HG03354 (cell line): ENCODE data around the gene EPC2.
A peak's percentile ranks its signal among the peaks of the same experiment; 100 is the strongest.
"Not testable (repeated sequence)": the region's sequence is repeated elsewhere in the genome, so short reads cannot be mapped to it uniquely, and the experiment has no call there.

Experiments
- ATAC-seq: cut with Tn5 transposase; IDR thresholded peaks from one replicate; pipeline ENCODE4 v1.9.1; 2021; ENCODE audit warnings: mild to moderate bottlenecking; ENCODE audit not compliant: unreplicated experiment, poor library complexity, severe bottlenecking

EPC2 gene

GRCh38 chr2:148720501-148721001 lies 76.0 kb downstream of the EPC2 start:
- no peak for ATAC-seq

DNA sequence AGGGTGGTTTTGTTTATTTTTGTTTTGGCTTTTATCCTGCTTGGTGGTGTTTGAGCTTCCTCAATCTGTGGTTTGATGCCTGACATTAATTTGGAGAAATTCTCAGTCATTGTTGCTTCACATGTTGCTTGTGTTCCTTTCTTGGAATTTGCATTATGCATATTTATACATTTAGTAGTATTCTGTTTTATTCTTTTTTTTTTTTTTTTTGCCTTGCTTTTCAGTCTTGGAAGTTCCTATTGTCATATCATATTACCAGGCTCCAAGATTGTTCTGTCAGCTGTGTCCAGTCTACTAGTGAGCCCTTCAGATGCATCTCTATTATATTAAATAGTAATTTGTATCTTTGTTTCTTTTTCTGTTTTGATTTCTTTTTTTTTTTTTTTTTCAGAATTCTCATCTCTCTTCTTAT lies 77.0 kb downstream of the EPC2 start:
- ATAC-seq: no peak

DNA sequence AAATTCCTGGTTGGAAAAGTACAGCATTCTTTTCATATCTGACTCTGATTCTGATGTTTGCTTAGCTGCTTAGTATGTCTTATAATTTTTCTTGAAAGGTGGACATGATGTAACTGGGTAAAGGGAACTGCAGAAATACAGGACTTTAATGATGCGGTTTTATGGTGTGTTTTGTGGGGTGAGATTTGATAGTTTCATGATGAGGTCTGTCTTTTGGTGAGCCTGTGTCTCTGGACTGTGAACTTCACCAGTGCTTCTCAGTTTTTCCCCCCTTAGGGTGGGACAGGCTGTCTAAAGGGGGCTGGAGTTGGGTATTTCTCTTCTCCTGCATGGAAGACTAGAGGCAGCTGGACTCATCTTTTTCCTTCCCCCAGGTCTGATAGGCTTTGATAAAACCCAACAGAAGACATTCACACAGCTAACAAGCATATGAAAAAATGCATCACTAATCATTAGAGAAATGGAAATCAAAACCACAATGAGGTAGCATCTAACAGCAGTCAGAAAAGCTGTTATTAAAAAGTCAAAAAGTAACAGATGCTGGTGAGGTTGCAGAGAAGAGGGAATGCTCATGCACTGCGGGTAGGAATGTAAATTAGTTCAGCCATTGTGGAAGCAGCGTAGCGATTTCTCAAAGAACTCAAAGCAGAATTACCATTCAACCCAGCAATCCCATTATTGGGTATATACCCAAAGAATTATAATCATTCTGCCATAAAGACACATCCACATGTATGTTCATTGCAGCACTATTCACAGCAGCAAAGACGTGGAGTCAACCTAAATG lies 77.6 kb downstream of the EPC2 start:
- ATAC-seq: no peak

DNA sequence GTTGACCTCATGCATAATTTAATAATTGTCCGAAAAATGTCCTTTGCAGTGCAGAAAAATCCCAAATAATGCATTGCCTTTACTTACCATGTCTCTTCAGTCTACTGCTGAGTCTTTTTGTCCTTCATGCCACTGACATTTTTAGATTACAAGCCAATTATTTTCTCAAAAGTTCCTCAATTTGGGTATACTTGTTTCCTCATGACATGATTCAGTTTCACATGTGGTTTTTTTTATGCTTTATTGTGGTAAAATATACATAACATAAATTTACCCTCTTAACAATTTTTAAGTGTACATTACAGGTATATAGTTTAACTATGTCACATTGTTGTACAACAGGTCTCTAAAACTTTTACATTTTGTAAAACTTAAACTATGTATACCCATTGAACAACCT lies 81.0 kb downstream of the EPC2 start:
- peak; percentile 24 for ATAC-seq

- ATAC-seq: peak; percentile 56
These were observed 81.7 kb downstream of the EPC2 start for GRCh38 chr2:148726228-148726627.

GRCh38 chr2:148730085-148730484 lies 85.5 kb downstream of the EPC2 start:
- no peak for ATAC-seq

GRCh38 chr2:148737742-148738141 lies 93.2 kb downstream of the EPC2 start:
- ATAC-seq: no peak

DNA sequence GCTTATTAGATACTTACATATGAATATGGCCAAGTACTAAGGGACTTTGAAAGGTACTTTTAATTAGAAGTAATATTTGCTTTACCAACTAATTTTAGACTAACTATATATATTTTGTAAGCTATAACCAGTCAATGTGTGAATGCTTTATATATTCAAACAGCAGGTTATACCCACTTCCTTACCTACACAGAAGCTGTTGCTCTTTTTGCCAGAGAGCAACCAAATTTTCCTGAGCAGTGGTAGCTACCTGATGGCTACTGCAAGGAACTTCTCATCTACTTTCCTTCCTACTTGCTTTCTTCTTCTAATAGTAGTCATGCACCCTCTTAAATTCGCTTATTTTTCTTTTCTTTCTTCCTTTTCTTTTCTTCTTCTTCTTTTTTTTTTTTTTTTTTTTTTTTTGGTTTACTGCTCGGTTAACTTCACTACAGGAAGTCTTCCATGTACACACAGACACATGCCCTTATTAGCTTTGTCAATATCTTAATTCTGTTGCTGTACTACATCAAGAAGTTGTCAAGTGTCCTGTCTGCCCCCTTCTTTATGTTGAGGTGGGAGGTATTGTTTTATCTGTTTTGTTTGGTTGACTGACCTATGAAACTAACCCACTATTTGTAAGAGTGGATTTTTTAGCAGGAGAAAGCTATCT lies 95.0 kb downstream of the EPC2 start:
- ATAC-seq: no peak

DNA sequence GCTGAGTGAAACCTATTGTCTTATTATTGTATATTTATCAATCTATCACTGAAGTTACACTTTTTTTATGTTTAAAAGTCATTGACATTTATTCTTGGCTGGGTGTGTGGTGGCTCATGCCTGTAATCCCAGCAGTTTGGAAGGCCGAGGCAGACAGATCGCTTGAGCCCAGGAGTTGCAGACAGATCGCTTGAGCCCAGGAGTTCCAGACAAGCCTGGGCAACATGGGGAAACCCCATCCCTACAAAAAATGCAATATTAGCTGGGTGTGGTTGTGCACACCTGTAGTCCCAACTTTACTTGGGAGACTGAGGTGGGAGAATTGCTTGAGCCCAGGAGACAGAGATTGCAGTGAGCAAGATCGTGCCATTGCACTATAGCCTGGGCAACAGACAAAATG lies 97.8 kb downstream of the EPC2 start:
- no peak for ATAC-seq

DNA sequence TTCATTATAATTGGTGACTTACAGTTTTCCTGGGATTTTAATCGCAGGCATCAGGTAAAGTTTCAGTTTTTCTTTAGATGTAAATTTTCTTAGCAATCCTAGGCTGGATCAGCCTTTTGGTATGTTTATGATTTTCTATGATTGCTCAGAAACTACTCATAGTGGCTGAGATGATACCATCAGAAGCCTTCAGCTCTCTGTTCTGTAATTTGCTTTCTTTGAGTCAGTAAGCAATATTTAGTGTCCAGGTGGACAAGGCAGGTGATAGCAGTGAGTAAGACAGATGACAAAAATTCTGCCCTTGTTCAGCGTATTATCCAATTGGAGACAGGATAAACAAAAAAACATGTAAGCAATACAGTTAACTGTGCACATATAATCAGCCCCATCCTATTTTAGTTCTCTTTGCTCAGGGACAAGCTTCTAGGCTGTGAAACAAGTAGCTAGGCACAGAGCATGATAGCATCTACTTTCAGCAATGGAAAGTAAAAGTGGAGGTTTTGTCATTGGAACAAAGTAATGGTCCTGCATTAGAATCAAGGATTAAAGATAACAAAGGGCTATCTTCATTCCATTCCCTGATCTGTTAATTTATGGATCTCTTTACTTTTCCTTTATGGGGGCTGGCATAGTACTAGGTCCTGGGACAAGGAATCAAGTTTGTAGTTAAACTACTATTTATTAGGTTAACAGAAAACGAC lies 100.8 kb downstream of the EPC2 start:
- no peak for ATAC-seq

DNA sequence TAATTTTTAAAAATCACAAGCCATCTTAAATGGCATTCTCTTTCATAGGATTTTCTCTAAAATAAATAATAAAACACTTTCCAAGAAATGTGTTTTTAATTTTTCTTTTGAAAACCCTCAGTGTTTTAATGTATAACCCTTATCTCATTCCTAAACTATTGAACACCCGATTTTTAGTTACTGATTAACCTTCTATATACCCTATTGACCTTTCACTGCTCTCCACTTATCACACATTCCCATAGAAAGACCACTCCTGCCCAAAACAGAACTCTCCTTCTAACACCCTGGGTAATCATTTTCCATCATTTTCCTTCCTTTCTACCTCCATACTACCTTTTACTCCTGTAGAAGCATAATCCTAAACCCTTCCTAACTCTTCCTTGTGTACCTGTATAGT lies 102.4 kb downstream of the EPC2 start:
- ATAC-seq: no peak

- ATAC-seq: no peak
These were observed 107.4 kb downstream of the EPC2 start for GRCh38 chr2:148751907-148752306.

DNA sequence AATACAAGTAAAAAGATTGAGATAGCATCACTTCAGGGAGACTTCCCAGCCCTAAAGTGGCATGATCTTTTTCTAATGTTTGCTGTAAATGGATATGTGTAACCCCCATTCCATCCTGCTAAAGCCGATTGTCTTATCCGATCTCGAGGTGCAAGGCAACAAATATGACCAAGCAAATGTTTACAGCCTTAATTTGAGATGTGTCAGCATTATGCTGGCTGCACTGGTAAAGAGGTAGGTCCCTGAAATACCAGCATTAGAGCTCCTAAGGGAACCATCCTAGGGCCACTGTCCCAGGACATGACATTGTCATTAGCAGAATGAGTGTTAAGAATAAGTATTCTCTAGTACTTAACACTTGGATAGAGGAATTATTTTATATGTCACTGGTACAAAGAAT lies 108.4 kb downstream of the EPC2 start:
- no peak for ATAC-seq

DNA sequence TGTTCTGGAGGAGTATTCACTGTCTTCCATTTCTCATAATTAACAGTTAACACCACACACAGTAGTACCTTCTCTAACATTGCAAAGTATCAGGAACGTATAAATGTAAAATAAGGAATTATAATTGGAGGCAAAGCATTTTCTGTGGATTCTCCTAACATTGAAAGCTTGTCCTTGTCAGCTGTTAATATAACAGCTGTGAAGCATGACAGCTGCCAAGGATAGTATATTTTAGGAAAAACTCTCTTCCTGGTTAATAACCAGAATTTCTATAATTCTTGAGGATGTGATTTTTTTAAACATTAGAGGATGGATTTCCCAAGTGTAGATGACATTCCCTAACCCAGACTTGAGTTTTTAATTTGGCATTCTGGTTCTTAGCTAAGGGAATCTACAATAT lies 110.3 kb downstream of the EPC2 start:
- no peak for ATAC-seq

- no peak for ATAC-seq
These were observed 111.9 kb downstream of the EPC2 start for GRCh38 chr2:148756292-148756975.

- ATAC-seq: no peak
These were observed 120.3 kb downstream of the EPC2 start for GRCh38 chr2:148764815-148765214.

DNA sequence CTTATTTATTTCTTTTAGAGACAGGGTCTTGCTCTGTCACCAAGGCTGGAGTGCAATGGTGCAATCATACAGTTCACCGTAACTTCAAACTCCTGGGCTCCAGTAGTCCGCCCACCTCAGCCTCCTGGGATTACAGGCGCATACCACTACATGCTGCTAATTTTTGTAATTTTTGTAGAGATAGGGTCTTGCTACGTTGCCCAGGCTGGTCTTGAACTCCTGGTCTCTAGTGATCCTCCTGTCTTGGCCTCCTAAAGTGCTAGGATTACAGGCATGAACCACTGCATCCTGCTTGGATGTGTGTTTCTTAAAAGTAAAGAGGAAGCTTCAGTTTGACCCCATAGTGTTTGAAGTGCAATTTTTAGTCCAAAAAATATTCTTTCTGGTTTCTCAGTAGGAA lies 125.5 kb downstream of the EPC2 start:
- ATAC-seq: no peak

DNA sequence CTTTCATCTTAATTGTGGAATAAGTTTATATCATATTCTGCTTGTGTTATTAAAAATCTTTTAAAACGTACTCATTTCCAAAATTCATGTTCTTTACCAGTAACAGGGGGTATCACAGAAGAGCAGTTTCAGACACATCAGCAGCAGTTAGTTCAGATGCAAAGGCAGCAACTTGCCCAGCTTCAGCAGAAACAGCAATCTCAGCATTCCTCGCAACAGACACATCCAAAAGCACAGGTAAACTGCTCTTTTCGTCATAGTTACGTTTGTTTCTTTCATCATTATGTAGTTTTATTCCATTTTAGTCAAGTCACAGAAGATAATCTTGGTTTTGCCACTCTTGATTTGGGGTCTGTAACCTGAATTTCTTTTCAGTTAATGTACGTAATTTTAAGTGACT lies 137.0 kb downstream of the EPC2 start:
- no peak for ATAC-seq

DNA sequence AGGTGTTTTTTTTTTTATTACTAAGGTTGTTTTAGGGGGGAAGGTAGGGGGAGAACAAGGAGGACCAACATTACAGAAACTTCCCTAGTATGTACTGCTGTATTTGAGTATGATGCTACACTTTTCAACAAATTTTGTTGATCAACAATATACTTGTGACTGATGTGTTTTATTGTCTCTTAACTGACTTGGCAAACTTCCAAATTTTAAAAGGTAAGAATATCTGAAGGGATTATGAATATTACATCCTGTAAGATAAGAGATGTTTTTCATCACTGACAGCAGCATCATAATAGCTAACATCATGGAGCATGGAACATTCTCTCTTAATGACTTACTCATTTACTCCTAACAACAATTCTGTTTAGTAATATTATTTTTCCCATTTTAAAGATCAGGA lies 144.5 kb downstream of the EPC2 start:
- no peak for ATAC-seq

DNA sequence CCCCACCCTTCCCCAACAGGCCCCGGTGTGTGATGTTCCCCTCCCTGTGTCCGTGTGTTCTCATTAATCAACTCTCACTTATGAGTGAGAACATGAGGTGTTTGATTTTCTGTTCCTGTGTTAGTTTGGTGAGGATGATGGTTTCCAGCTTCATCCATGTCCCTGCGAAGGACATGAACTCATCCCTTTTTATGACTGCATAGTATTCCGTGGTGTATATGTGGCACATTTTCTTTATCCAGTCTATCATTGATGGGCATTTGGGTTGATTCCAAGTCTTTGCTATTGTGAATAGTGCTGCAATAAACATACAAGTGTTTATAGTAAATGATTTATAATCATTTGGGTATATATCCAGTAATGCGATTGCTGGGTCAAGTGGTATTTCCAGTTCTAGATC lies 145.6 kb downstream of the EPC2 start:
- ATAC-seq: not testable (repeated sequence)
